ENCODE results near the gene TSHZ3. TPM values are rescaled to one million over a fixed set of nuclear protein-coding genes. Genes with fewer than 3 reads are reported as not detected.
A peak's percentile ranks its signal among the peaks of the same experiment; 100 is the strongest.

Gene TSHZ3
- polyA plus RNA-seq, 1 experiment = 10.9 TPM

DNA sequence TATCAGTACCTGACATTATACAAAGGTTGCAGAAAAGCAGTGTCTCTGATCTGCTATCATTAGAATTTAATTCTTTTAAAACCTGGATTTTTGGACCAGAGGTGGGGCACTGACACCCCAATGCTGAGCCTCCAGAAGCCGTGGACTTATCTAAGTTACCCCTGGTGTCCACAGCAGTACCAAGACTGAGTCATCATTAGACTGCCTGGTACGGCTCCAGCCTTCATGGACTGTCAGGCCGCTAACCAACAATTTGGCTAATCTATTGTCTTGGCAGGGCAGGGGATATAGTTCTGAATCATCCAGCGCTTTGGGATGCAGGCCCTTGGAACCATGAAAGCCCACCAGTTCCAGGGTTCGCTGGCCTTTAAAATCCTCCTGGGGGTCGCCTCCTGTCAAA is 78.3 kb downstream of the TSHZ3 start:
- H3K9me3 ChIP-seq (ENCODE audit: control insufficient read depth, insufficient read depth, low read length) = no peaks in the 10 kb centered on the region
- POLR2A ChIA-PET = no interaction called here
- TF ChIP-seq, protein P1, sequence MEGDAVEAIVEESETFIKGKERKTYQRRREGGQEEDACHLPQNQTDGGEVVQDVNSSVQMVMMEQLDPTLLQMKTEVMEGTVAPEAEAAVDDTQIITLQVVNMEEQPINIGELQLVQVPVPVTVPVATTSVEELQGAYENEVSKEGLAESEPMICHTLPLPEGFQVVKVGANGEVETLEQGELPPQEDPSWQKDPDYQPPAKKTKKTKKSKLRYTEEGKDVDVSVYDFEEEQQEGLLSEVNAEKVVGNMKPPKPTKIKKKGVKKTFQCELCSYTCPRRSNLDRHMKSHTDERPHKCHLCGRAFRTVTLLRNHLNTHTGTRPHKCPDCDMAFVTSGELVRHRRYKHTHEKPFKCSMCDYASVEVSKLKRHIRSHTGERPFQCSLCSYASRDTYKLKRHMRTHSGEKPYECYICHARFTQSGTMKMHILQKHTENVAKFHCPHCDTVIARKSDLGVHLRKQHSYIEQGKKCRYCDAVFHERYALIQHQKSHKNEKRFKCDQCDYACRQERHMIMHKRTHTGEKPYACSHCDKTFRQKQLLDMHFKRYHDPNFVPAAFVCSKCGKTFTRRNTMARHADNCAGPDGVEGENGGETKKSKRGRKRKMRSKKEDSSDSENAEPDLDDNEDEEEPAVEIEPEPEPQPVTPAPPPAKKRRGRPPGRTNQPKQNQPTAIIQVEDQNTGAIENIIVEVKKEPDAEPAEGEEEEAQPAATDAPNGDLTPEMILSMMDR (IDR thresholded peaks at IDR 0.05; ENCODE audit: low read depth, low read length) = no peak
- CTCF ChIA-PET = interaction anchor here (1.9 kb wide), 1 partner anchor 216 kb away, joined by 6 read pairs; no protein-coding TSS in a partner anchor
- H3K27me3 ChIP-seq (ENCODE audit: control insufficient read depth, insufficient read depth, low read length) = no peaks in the 10 kb centered on the region
- no peak overlapping the region for H3K27ac ChIP-seq (ENCODE audit: low read depth, low read length)
- peak; percentile 7 for DNase-seq (ENCODE audit: low read depth, low spot score)
- H3K4me3 ChIP-seq (ENCODE audit: low read depth, low read length) = no peak overlapping the region

DNA sequence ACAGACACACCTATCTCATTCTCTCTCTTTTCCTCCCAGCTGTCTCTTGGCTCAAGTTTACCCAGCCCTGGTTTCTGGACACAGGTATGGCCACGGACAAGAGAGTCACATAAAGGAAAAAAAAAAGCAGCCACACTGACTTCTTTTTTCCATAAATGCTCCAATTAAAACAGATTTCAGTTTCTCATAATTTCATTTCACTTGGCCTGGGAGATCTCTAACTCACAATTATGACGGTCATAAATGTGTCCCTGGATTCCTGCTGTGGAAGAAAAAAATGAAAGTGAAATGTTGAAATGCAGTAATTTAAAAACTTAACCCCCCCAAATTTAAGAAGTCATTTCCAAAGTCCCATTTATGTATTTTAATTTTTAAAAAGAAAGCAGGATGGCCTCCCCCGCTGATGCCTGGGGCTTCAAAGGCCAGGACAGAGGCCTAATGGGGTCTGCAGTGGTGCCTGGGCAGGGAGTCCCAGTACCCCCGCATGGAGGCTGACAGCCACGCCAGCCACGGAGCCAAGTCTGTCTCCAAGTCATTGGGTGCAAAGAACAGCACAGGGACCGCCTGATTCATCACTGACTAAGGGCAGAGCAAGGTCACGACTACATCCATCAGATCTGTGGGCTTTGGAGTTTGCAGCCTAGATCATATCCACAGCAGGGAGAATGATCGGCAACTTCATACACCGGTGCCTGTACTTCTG is 79.7 kb downstream of the TSHZ3 start:
- Histone ChIP-seq H3K27me3 (ENCODE audit: control insufficient read depth, insufficient read depth, low read length) (peaks cover 2% of the 10 kb centered on the region), H3K9me3 (ENCODE audit: control insufficient read depth, insufficient read depth, low read length) (no peaks in the 10 kb centered on the region), H3K27ac (ENCODE audit: low read depth, low read length) (no peak overlapping the region), H3K4me3 (ENCODE audit: low read depth, low read length) (no peak overlapping the region)
- ChIA-PET CTCF (no interaction called here), POLR2A (no interaction called here)
- no peak for DNase-seq (ENCODE audit: low read depth, low spot score)
- TF ChIP-seq, protein P1 (IDR thresholded peaks at IDR 0.05; ENCODE audit: low read depth, low read length) = no peak

DNA sequence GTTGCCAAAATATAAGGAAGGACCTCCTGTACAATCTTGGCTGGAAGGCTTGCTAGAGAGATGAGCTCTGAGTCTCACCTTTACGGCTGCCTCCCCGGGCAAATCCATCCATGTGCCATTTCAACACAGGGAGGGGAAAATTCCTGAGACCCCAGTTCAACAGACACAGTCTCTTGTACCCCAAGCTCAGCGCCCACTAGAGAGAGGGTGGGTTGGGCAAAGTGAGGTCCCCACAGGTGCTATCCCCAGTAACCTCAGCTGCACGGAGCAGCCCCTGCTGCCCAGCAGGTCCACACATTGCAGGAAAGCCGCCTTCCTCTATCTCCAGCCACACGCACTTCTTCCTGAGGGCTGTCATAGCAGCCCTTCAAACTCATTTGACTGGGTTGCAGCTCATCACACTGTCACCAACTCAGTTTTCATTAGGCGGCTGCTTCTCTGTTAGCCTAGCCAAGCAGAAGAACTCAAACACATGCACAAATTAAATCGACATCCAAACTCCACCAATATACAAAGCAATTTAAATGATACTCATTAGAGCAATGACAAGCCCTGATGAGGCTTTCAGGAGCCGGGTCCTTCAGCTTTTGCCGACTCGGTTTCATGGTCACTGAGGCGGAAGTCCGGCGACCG is 80.4 kb downstream of the TSHZ3 start:
- Histone ChIP-seq H3K27me3 (ENCODE audit: control insufficient read depth, insufficient read depth, low read length) (peaks cover 2% of the 10 kb centered on the region), H3K4me3 (ENCODE audit: low read depth, low read length) (no peak overlapping the region), H3K9me3 (ENCODE audit: control insufficient read depth, insufficient read depth, low read length) (no peaks in the 10 kb centered on the region), H3K27ac (ENCODE audit: low read depth, low read length) (no peak overlapping the region)
- ChIA-PET CTCF (no interaction called here), POLR2A (no interaction called here)
- TF ChIP-seq, protein P1 (IDR thresholded peaks at IDR 0.05; ENCODE audit: low read depth, low read length) = no peak
- DNase-seq (ENCODE audit: low read depth, low spot score) = no peak

DNA sequence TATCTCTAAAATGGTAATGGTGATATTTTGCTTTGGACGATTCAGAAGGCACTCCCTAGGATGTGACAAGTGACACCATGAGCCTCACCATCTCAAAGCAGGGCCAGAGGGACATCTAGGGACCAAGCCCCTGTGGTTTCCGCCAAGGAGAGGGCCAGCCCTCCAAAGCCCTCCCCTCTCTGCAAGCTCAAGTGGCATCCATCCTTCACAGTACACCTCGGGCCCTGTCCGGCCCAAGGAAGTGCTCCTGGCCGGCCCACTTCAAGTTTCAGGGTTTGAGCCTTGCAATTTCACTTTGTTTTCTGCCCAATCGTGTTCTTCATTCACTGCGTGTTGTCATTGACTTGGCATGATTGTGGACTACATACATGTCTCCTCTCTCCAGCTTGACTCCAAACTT is 82.5 kb downstream of the TSHZ3 start:
- Histone ChIP-seq H3K4me3 (ENCODE audit: low read depth, low read length) (no peak overlapping the region), H3K27me3 (ENCODE audit: control insufficient read depth, insufficient read depth, low read length) (peaks cover 2% of the 10 kb centered on the region), H3K9me3 (ENCODE audit: control insufficient read depth, insufficient read depth, low read length) (no peaks in the 10 kb centered on the region), H3K27ac (ENCODE audit: low read depth, low read length) (no peak overlapping the region)
- ChIA-PET POLR2A (no interaction called here), CTCF (no interaction called here)
- TF ChIP-seq, protein P1 (IDR thresholded peaks at IDR 0.05; ENCODE audit: low read depth, low read length) = no peak
- no peak for DNase-seq (ENCODE audit: low read depth, low spot score)

DNA sequence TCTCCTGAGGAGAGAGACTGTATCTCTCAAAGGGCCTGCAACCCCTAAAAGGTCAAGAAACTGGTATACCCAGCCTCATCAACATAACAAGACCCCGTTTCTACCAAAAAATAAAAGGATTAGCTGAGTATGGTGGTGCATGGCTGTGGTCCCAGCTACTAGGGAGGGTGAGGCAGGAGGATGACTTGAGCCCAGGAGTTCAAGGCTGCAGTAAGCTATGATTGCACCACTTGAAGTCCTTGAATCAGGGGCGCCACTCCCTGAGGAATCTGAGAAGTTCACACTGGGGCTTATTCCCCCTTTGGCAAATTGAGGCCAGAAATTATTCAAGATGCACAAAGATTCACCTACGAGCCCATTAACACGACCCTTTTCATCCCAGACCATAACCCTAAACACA is 83.0 kb downstream of the TSHZ3 start:
- ChIA-PET POLR2A (no interaction called here), CTCF (no interaction called here)
- Histone ChIP-seq H3K27me3 (ENCODE audit: control insufficient read depth, insufficient read depth, low read length) (peaks cover 2% of the 10 kb centered on the region), H3K4me3 (ENCODE audit: low read depth, low read length) (no peak overlapping the region), H3K27ac (ENCODE audit: low read depth, low read length) (no peak overlapping the region), H3K9me3 (ENCODE audit: control insufficient read depth, insufficient read depth, low read length) (no peaks in the 10 kb centered on the region)
- no peak for DNase-seq (ENCODE audit: low read depth, low spot score)
- TF ChIP-seq, protein P1 (IDR thresholded peaks at IDR 0.05; ENCODE audit: low read depth, low read length) = no peak

All from AG04450 (cell line).